SK-N-SH treated with all-trans-retinoic acid at 6 μM for 48 hours (cell line): Measurements from ENCODE around the gene GSTP1.
"Not testable (repeated sequence)": the region's sequence is repeated elsewhere in the genome, so short reads cannot be mapped to it uniquely, and the experiment has no call there.

Experiments used
- ATAC-seq: fragments of 200-7000 bp; cut with Tn5 transposase; 3 replicates; pipeline ENCODE4 v1.9.1; 2020; ENCODE audit warnings: mild to moderate bottlenecking, moderate library complexity
- ARNTL ChIP-seq: fragments of 450-650 bp; formaldehyde crosslinking; IDR thresholded peaks from 2 replicates; pipeline ENCODE4 v1.5.0; 2020; ENCODE audit warnings: low read depth, mild to moderate bottlenecking, moderate library complexity, borderline replicate concordance
- CSDC2 ChIP-seq: fragments of 250-450 bp; sonication (Bioruptor Pico); IDR thresholded peaks from 2 replicates; pipeline ENCODE4 v1.5.0; 2020; ENCODE audit warnings: mild to moderate bottlenecking, moderate library complexity
- ESRRG ChIP-seq: fragments of 250-450 bp; sonication (Bioruptor Pico); IDR thresholded peaks from 2 replicates; pipeline ENCODE4 v1.6.1; 2021; ENCODE audit warnings: mild to moderate bottlenecking
- GLIS3 ChIP-seq: fragments of 250-450 bp; sonication (Bioruptor Pico); IDR thresholded peaks from 2 replicates; pipeline ENCODE4 v1.5.0; 2020; ENCODE audit warnings: mild to moderate bottlenecking, moderate library complexity
- ISL1 ChIP-seq: fragments of 250-450 bp; sonication (Bioruptor Pico); IDR thresholded peaks from 2 replicates; pipeline ENCODE4 v2.1.2; 2022; ENCODE audit warnings: mild to moderate bottlenecking, moderate library complexity
- PATZ1 ChIP-seq: fragments of 250-450 bp; sonication (Bioruptor Pico); IDR thresholded peaks from 2 replicates; pipeline ENCODE4 v1.8.0; 2020; ENCODE audit warnings: mild to moderate bottlenecking, moderate library complexity, borderline replicate concordance
- RARB ChIP-seq: fragments of 250-450 bp; sonication (Bioruptor Pico); IDR thresholded peaks from 2 replicates; pipeline ENCODE4 v1.8.0; 2021; ENCODE audit warnings: mild to moderate bottlenecking, moderate library complexity
- SNAI2 ChIP-seq: fragments of 250-450 bp; sonication (Bioruptor Pico); IDR thresholded peaks from 2 replicates; pipeline ENCODE4 v1.5.0; 2020; ENCODE audit warnings: mild to moderate bottlenecking, moderate library complexity
- TCF4 ChIP-seq: fragments of 250-450 bp; sonication (Bioruptor Pico); IDR thresholded peaks from 2 replicates; pipeline ENCODE4 v1.8.0; 2021; ENCODE audit warnings: mild to moderate bottlenecking, moderate library complexity, borderline replicate concordance
- TOX ChIP-seq: fragments of 250-450 bp; sonication (Bioruptor Pico); IDR thresholded peaks from 2 replicates; pipeline ENCODE4 v1.8.0; 2021; ENCODE audit warnings: mild to moderate bottlenecking, moderate library complexity, borderline replicate concordance
- ZFP3 ChIP-seq: fragments of 250-450 bp; sonication (Bioruptor Pico); IDR thresholded peaks from 2 replicates; pipeline ENCODE4 v1.5.0; 2020; ENCODE audit warnings: mild to moderate bottlenecking, moderate library complexity
- ZFP30 ChIP-seq: fragments of 450-650 bp; formaldehyde crosslinking; IDR thresholded peaks from 2 replicates; pipeline ENCODE4 v1.5.0; 2022; ENCODE audit warnings: mild to moderate bottlenecking, moderate library complexity
- ZNF70 ChIP-seq: fragments of 450-650 bp; formaldehyde crosslinking; IDR thresholded peaks from 2 replicates; pipeline ENCODE4 v1.5.0; 2020; ENCODE audit warnings: mild to moderate bottlenecking, moderate library complexity
- ZNF8 ChIP-seq: fragments of 450-650 bp; formaldehyde crosslinking; IDR thresholded peaks from 2 replicates; pipeline ENCODE4 v1.5.0; 2020; ENCODE audit warnings: mild to moderate bottlenecking, moderate library complexity
- TF ChIP-seq, protein P1 (sequence below): fragments of 250-450 bp; sonication (Bioruptor Pico); IDR thresholded peaks from 2 replicates; pipeline ENCODE4 v1.5.0; 2020; ENCODE audit warnings: mild to moderate bottlenecking, moderate library complexity
- TF ChIP-seq, protein P2 (sequence below): fragments of 250-450 bp; sonication (Bioruptor Pico); IDR thresholded peaks from 2 replicates; pipeline ENCODE4 v1.8.0; 2021; ENCODE audit warnings: low read depth, mild to moderate bottlenecking, moderate library complexity, borderline replicate concordance
- TF ChIP-seq, protein P3 (sequence below): fragments of 250-450 bp; sonication (Bioruptor Pico); IDR thresholded peaks from 2 replicates; pipeline ENCODE4 v1.5.1; 2020; ENCODE audit warnings: low read depth, mild to moderate bottlenecking, moderate library complexity

The GSTP1 gene

DNA sequence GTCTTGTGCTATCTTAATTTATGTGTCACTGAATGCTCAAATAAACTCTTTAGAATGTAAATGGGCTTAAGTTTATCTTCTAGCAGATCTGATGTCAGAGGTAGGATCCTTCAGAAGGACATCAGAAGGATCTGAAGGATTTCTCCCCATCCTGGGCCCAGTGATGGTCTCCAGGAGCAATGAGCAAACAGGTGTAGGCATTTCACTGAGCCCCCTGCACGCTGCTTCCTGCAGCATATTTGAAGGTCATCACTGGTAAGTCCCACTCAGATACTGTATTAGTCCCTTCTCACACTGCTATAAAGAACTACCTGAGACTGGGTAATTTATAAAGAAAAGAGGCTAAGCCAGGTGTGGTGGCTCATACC lies 4.5 kb downstream of the GSTP1 start:
- no peak for TF ChIP-seq ZNF8 (CRISPR knock-in tag)
- no peak for ATAC-seq

GRCh38 chr11:67588899-67589415 lies 5.3 kb downstream of the GSTP1 start:
- ATAC-seq, result not testable (repeated sequence)

DNA sequence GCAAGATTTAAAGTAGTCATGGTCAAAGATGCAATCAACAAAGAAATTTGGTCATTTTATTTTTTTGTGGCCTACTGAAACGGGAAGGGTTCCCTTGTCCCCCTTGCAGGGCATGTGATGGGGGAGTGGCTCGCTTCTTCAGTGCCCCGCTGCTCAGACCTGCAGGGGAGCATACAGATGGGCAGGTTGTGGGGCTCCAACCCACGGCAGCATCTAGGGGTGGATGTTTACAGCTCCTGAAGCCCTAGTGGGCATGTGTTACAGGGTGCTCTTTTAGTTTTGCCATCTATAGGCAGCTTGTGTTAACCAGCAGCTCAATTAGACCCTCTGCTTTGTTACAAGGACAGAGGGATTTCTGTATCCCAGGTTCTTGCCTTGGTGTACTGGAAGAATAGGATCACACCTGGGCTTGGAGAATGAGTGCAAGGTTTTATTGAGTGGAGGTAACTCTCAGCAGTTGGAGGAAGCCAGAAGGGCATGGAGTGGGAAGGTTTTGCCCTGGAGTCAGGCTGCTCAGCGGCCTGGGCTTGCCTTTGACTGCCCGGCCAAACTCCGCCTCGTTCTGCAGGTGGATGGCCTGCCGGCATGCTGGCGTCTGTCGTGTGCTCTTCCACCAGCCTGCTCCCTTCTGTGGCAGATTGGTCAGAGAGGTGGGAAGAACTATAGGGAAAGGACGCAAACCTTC lies 9.4 kb downstream of the GSTP1 start:
- ATAC-seq, result no peak; the same call in 2 of the 3 replicates
- TF ChIP-seq ESRRG (CRISPR knock-in tag) (no peak), GLIS3 (no peak), ARNTL (CRISPR knock-in tag) (no peak), TOX (CRISPR knock-in tag) (no peak), SNAI2 (CRISPR knock-in tag) (no peak), PATZ1 (CRISPR knock-in tag) (no peak)
- TF ChIP-seq, all 23 proteins: peak for 0

DNA sequence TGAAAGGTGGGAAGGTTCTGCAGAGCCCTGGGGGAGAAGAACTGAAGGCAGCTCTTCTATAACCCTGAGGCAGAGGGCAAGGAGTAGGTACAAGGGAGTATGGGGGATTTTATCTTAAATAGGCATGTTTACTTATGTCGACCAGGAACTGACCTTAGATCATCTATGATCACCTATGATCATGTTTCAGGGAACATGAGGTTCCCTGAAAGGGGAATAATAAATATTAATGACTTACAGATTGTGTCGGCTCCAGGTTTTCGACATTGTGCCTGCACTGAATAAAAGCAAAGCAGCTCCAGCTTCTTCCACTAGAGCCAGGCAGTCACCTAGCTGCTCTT lies 9.9 kb downstream of the GSTP1 start:
- TF ChIP-seq, protein P1, sequence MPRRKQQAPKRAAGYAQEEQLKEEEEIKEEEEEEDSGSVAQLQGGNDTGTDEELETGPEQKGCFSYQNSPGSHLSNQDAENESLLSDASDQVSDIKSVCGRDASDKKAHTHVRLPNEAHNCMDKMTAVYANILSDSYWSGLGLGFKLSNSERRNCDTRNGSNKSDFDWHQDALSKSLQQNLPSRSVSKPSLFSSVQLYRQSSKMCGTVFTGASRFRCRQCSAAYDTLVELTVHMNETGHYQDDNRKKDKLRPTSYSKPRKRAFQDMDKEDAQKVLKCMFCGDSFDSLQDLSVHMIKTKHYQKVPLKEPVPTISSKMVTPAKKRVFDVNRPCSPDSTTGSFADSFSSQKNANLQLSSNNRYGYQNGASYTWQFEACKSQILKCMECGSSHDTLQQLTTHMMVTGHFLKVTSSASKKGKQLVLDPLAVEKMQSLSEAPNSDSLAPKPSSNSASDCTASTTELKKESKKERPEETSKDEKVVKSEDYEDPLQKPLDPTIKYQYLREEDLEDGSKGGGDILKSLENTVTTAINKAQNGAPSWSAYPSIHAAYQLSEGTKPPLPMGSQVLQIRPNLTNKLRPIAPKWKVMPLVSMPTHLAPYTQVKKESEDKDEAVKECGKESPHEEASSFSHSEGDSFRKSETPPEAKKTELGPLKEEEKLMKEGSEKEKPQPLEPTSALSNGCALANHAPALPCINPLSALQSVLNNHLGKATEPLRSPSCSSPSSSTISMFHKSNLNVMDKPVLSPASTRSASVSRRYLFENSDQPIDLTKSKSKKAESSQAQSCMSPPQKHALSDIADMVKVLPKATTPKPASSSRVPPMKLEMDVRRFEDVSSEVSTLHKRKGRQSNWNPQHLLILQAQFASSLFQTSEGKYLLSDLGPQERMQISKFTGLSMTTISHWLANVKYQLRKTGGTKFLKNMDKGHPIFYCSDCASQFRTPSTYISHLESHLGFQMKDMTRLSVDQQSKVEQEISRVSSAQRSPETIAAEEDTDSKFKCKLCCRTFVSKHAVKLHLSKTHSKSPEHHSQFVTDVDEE (CRISPR knock-in tag), result no peak
- TF ChIP-seq ESRRG (CRISPR knock-in tag), result no peak
- no peak for TF ChIP-seq ZFP30
- TF ChIP-seq CSDC2 (CRISPR knock-in tag), result no peak
- TF ChIP-seq TOX (CRISPR knock-in tag), result no peak
- TF ChIP-seq RARB (CRISPR knock-in tag), result no peak
- TF ChIP-seq ISL1 (CRISPR knock-in tag), result no peak
- no peak for TF ChIP-seq PATZ1 (CRISPR knock-in tag)
- no peak for TF ChIP-seq GLIS3
- TF ChIP-seq, protein P2, sequence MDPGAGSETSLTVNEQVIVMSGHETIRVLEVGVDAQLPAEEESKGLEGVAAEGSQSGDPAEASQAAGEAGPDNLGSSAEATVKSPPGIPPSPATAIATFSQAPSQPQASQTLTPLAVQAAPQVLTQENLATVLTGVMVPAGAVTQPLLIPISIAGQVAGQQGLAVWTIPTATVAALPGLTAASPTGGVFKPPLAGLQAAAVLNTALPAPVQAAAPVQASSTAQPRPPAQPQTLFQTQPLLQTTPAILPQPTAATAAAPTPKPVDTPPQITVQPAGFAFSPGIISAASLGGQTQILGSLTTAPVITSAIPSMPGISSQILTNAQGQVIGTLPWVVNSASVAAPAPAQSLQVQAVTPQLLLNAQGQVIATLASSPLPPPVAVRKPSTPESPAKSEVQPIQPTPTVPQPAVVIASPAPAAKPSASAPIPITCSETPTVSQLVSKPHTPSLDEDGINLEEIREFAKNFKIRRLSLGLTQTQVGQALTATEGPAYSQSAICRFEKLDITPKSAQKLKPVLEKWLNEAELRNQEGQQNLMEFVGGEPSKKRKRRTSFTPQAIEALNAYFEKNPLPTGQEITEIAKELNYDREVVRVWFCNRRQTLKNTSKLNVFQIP (CRISPR knock-in tag), result no peak
- TF ChIP-seq, protein P3, sequence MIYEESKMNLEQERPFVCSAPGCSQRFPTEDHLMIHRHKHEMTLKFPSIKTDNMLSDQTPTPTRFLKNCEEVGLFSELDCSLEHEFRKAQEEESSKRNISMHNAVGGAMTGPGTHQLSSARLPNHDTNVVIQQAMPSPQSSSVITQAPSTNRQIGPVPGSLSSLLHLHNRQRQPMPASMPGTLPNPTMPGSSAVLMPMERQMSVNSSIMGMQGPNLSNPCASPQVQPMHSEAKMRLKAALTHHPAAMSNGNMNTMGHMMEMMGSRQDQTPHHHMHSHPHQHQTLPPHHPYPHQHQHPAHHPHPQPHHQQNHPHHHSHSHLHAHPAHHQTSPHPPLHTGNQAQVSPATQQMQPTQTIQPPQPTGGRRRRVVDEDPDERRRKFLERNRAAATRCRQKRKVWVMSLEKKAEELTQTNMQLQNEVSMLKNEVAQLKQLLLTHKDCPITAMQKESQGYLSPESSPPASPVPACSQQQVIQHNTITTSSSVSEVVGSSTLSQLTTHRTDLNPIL (CRISPR knock-in tag), result no peak
- TF ChIP-seq ZNF8 (CRISPR knock-in tag), result no peak
- TF ChIP-seq ZFP3 (CRISPR knock-in tag), result no peak
- TF ChIP-seq ZNF70 (CRISPR knock-in tag), result no peak
- no peak for TF ChIP-seq ARNTL (CRISPR knock-in tag)
- TF ChIP-seq TCF4, result no peak
- ATAC-seq, result no peak; the same call in 2 of the 3 replicates
